HG03139 (cell line): ENCODE measurements around the gene LDB3.
"Not testable (repeated sequence)": the region's sequence is repeated elsewhere in the genome, so short reads cannot be mapped to it uniquely, and the experiment has no call there.

Source experiments
- ATAC-seq: cut with Tn5 transposase; IDR thresholded peaks from one replicate; pipeline ENCODE4 v1.9.1; 2021; ENCODE audit not compliant: unreplicated experiment

The LDB3 gene

GRCh38 chr10:86727470-86727869 lies 59.2 kb downstream of the LDB3 start:
- ATAC-seq, result no peak

- no peak for ATAC-seq
Observed at GRCh38 chr10:86728056-86728455, 59.7 kb downstream of the LDB3 start.

GRCh38 chr10:86729677-86730076 lies 61.4 kb downstream of the LDB3 start:
- ATAC-seq, result no peak

- no peak for ATAC-seq
Observed at GRCh38 chr10:86730227-86730626, 61.9 kb downstream of the LDB3 start.

GRCh38 chr10:86732771-86733170 lies 64.5 kb downstream of the LDB3 start:
- no peak for ATAC-seq

- ATAC-seq, result no peak
Observed at GRCh38 chr10:86733260-86733671, 65.0 kb downstream of the LDB3 start.

- ATAC-seq, result no peak
Observed at GRCh38 chr10:86734207-86734988, 66.1 kb downstream of the LDB3 start.

GRCh38 chr10:86735278-86735677 lies 67.0 kb downstream of the LDB3 start:
- ATAC-seq, result not testable (repeated sequence)

GRCh38 chr10:86742230-86742629 lies 73.9 kb downstream of the LDB3 start:
- ATAC-seq, result no peak

- no peak for ATAC-seq
Observed at GRCh38 chr10:86744067-86744725, 75.9 kb downstream of the LDB3 start.

GRCh38 chr10:86747796-86748581 lies 79.7 kb downstream of the LDB3 start:
- ATAC-seq, result no peak

GRCh38 chr10:86749854-86750253 lies 81.5 kb downstream of the LDB3 start:
- ATAC-seq, result no peak

- ATAC-seq, result no peak
Observed at GRCh38 chr10:86751477-86751876, 83.2 kb downstream of the LDB3 start.

- ATAC-seq, result no peak
Observed at GRCh38 chr10:86752311-86752710, 84.0 kb downstream of the LDB3 start.

GRCh38 chr10:86753051-86753450 lies 84.7 kb downstream of the LDB3 start:
- ATAC-seq, result no peak

GRCh38 chr10:86753638-86754434 lies 85.5 kb downstream of the LDB3 start:
- ATAC-seq, result no peak

- no peak for ATAC-seq
Observed at GRCh38 chr10:86755454-86755739, 87.1 kb downstream of the LDB3 start.

GRCh38 chr10:86755740-86756510 lies 87.6 kb downstream of the LDB3 start:
- ATAC-seq, result peak; percentile 78

GRCh38 chr10:86756511-86757112 lies 88.3 kb downstream of the LDB3 start, which contains the start of gene BMPR1A:
TSS of gene BMPR1A (plus strand) at chr10:86756619. CDS start at chr10:86876019, 119,400 bp downstream.
- ATAC-seq, result peak; percentile 31
